ENCODE data around the gene CFAP68.

CFAP68 gene

DNA sequence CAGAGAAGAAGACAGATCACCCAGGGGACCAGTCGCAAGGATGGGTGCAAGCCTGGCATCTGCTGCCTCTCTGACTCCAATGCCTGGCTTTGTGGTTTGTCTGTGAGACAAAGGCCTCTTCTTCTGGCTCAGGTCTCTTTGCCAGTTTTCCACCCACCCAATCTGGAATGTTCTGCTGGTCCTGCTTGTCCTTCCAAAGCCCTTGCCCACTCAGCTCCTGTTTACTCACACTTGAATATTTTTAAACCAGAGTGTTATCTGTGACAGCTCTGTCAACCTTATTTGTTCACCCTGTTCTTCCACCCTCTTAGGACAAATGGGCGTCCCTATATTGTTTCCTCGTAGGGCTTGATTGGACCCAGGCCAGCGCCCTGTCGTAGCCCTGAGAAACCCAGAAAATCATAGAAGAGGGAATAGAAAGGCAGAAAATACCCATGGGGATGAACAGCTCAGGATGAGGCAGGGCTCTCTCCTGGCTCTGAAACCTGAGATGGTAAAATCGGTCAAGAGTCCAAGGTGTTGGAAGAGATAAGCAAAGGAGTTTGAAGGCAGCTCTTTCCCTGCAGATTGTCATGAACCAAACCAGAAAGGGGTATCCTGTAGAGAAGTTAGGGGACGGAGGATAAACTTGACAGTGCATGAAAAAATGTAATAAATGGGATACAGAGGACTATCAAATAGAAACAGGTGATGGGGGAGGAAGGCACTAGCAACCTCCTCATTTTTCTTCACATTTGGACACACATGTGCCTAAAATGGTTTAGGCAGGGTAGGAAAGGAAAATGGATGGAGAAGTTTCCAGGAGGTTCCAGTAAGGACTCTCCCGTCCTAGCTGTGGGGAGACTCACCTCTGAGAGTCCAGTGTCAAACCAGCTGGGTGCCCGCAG is 31.6 kb downstream of the CFAP68 start:
- Histone ChIP-seq H3F3A (ENCODE audit: insufficient read depth, low read length) (no peaks in the 10 kb centered on the region), H3K36me3 (ENCODE audit: insufficient read depth, low read length) (no peaks in the 10 kb centered on the region), H4K20me1 (ENCODE audit: insufficient read depth, low read length) (no peaks in the 10 kb centered on the region), H3K27me3 (ENCODE audit: insufficient read depth, low read length) (peaks cover 7% of the 10 kb centered on the region; the same call in 1 of the 2 replicates), H3K9ac (ENCODE audit: low read length) (no peak overlapping the region), H3K4me2 (ENCODE audit: low read length) (no peak overlapping the region), H3K9me2 (ENCODE audit: low read depth, low read length) (no peaks in the 10 kb centered on the region), H3K4me1 (ENCODE audit: insufficient read depth, low read length, severe bottlenecking) (no peaks in the 10 kb centered on the region), H3K79me2 (ENCODE audit: insufficient read depth, low read length) (no peaks in the 10 kb centered on the region), H3K27ac (ENCODE audit: low read depth, low read length, poor library complexity, severe bottlenecking) (no peak overlapping the region), H2AFZ (ENCODE audit: low read length) (no peak overlapping the region), H3K4me3 (ENCODE audit: low read depth, low read length, poor library complexity, severe bottlenecking) (no peak overlapping the region), H3K9me3 (ENCODE audit: low read length) (no peaks in the 10 kb centered on the region)
- TF ChIP-seq, protein P1, sequence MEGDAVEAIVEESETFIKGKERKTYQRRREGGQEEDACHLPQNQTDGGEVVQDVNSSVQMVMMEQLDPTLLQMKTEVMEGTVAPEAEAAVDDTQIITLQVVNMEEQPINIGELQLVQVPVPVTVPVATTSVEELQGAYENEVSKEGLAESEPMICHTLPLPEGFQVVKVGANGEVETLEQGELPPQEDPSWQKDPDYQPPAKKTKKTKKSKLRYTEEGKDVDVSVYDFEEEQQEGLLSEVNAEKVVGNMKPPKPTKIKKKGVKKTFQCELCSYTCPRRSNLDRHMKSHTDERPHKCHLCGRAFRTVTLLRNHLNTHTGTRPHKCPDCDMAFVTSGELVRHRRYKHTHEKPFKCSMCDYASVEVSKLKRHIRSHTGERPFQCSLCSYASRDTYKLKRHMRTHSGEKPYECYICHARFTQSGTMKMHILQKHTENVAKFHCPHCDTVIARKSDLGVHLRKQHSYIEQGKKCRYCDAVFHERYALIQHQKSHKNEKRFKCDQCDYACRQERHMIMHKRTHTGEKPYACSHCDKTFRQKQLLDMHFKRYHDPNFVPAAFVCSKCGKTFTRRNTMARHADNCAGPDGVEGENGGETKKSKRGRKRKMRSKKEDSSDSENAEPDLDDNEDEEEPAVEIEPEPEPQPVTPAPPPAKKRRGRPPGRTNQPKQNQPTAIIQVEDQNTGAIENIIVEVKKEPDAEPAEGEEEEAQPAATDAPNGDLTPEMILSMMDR (IDR thresholded peaks at IDR 0.05; ENCODE audit: low read length): no peak
- no peak for TF ChIP-seq EZH2 (IDR thresholded peaks at IDR 0.05; ENCODE audit: borderline replicate concordance, low read length)

DNA sequence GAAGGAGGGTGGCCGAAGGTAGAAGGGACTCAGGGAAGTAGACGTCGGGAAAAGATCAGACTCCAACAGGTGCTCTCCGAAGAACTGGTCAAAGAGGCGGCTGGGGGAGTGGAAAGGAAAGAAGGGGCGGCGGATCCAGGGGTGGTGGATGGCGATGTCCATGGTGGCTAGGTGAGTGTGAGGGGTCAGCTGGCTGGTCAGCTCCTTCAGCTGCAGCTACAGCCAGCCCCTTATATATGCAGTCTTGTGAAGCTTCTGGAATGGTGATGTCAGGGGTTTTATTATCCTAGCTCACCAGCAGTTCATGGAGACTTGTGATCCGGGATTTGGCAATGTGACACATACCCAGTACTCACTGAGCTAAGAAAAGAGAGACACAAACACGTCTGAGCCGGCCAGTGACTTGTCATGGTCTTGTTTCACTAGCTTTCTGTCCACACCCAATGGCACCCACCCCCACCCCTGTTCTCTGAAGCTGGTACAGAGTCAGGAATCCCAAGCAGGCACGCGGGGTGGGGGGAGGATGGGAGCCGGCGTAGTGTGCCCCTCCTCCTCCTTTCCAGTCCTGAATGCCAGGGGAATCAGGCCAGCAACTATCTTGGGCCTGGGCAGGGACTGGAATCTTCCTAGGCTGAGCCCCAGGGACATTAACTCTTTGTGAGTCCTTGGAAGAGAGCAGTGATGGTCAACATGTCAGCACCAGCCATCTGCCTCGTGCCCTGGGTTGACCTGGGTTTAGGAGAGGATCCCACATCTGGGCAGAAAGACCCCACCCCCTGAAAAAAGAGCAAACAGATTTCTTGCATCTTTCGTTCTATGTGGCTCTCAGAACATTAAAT is 32.4 kb downstream of the CFAP68 start, which contains the start of gene CRYAB:
Gene CRYAB, minus strand, starts transcription at position 208 of the 839 bp plus-strand sequence. Its CDS starts 46 bp downstream, at position 162.
- no peaks in the 10 kb centered on the region for H3K79me2 ChIP-seq (ENCODE audit: insufficient read depth, low read length)
- no peaks in the 10 kb centered on the region for H3F3A ChIP-seq (ENCODE audit: insufficient read depth, low read length)
- no peak within 1 kb of the TSS for H3K9ac ChIP-seq (ENCODE audit: low read length)
- H3K9me2 ChIP-seq (ENCODE audit: low read depth, low read length): no peaks in the 10 kb centered on the region
- H3K4me3 ChIP-seq (ENCODE audit: low read depth, low read length, poor library complexity, severe bottlenecking): no peak within 1 kb of the TSS
- H3K36me3 ChIP-seq (ENCODE audit: insufficient read depth, low read length): no peaks in the 10 kb centered on the region
- H3K4me1 ChIP-seq (ENCODE audit: insufficient read depth, low read length, severe bottlenecking): no peaks in the 10 kb centered on the region
- no peaks in the 10 kb centered on the region for H3K9me3 ChIP-seq (ENCODE audit: low read length)
- no peak within 1 kb of the TSS for H3K4me2 ChIP-seq (ENCODE audit: low read length)
- no peak within 1 kb of the TSS for H3K27ac ChIP-seq (ENCODE audit: low read depth, low read length, poor library complexity, severe bottlenecking)
- no peaks in the 10 kb centered on the region for H4K20me1 ChIP-seq (ENCODE audit: insufficient read depth, low read length)
- H2AFZ ChIP-seq (ENCODE audit: low read length): no peak within 1 kb of the TSS
- peaks cover 7% of the 10 kb centered on the region; the same call in 1 of the 2 replicates for H3K27me3 ChIP-seq (ENCODE audit: insufficient read depth, low read length)
- TF ChIP-seq, protein P1 (IDR thresholded peaks at IDR 0.05; ENCODE audit: low read length): no peak
- no peak for TF ChIP-seq EZH2 (IDR thresholded peaks at IDR 0.05; ENCODE audit: borderline replicate concordance, low read length)

DNA sequence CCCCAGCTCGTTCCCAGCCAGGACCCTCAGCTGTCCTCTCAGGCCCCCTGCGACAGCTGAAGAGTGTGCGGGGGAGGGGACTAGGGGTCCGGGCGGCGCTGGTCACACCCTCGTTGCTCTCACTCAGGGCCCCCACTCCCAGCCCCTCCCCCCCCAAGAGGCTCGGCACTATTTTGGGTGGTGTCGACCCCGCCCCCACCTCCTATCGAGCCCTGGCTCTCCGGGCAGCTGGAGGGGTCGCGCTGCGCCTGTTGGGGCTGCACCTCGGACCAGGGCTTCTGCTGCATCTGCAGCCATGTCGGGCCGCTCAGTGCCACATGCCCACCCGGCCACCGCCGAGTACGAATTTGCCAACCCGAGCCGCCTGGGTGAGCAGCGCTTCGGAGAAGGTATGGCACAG is 33.2 kb downstream of the CFAP68 start, which contains the start of gene HSPB2:
Gene HSPB2, plus strand, starts transcription at position 200 of the 400 bp plus-strand sequence. Its CDS starts 96 bp downstream, at position 296.
- no peak within 1 kb of the TSS for H3K27ac ChIP-seq (ENCODE audit: low read depth, low read length, poor library complexity, severe bottlenecking)
- H3K4me2 ChIP-seq (ENCODE audit: low read length): no peak within 1 kb of the TSS
- H3F3A ChIP-seq (ENCODE audit: insufficient read depth, low read length): no peaks in the 10 kb centered on the region
- H3K4me1 ChIP-seq (ENCODE audit: insufficient read depth, low read length, severe bottlenecking): no peaks in the 10 kb centered on the region
- H3K9me2 ChIP-seq (ENCODE audit: low read depth, low read length): no peaks in the 10 kb centered on the region
- H3K36me3 ChIP-seq (ENCODE audit: insufficient read depth, low read length): no peaks in the 10 kb centered on the region
- H3K79me2 ChIP-seq (ENCODE audit: insufficient read depth, low read length): no peaks in the 10 kb centered on the region
- no peak for TF ChIP-seq EZH2 (IDR thresholded peaks at IDR 0.05; ENCODE audit: borderline replicate concordance, low read length)
- TF ChIP-seq, protein P1 (IDR thresholded peaks at IDR 0.05; ENCODE audit: low read length): no peak
- H3K9ac ChIP-seq (ENCODE audit: low read length): no peak within 1 kb of the TSS
- no peak within 1 kb of the TSS for H3K4me3 ChIP-seq (ENCODE audit: low read depth, low read length, poor library complexity, severe bottlenecking)
- no peaks in the 10 kb centered on the region for H4K20me1 ChIP-seq (ENCODE audit: insufficient read depth, low read length)
- no peaks in the 10 kb centered on the region for H3K9me3 ChIP-seq (ENCODE audit: low read length)
- H2AFZ ChIP-seq (ENCODE audit: low read length): no peak within 1 kb of the TSS
- H3K27me3 ChIP-seq (ENCODE audit: insufficient read depth, low read length): peaks cover 7% of the 10 kb centered on the region; the same call in 1 of the 2 replicates

All from OCI-LY1 (cell line).